Activated CD8-positive, alpha-beta T cell treated with anti-CD3 and anti-CD28 coated beads for 36 hours (primary cell): ENCODE measurements around the gene APOH. TPM values are rescaled to one million over a fixed set of nuclear protein-coding genes. Genes with fewer than 3 reads are reported as not detected.
"Not testable (repeated sequence)": the region's sequence is repeated elsewhere in the genome, so short reads cannot be mapped to it uniquely, and the experiment has no call there.

Source experiments
- ATAC-seq: fragments of 200-7000 bp; cut with Tn5 transposase; one replicate; pipeline ENCODE4 v1.10.0; 2021; ENCODE audit warnings: mild to moderate bottlenecking, moderate library complexity
- CTCF ChIA-PET: fragments of 350-600 bp; sonication (Branson Sonifier 250); formaldehyde crosslinking; loops from one replicate; lab custom pipeline; 2021; ENCODE audit warnings: antibody characterized with exemption; lab: Charles Lee
- POLR2A ChIA-PET: fragments of 350-600 bp; sonication (Branson Sonifier 250); formaldehyde crosslinking; loops from one replicate; lab custom pipeline; 2021; ENCODE audit warnings: antibody characterized with exemption; lab: Charles Lee
- DNase-seq: peaks from one replicate; pipeline ENCODE4 v3.0.0-alpha.2; 2020
- H3K27ac Mint-ChIP-seq: one replicate; pipeline ENCODE4 v1.8.0; 2021; ENCODE audit warnings: mild to moderate bottlenecking, mixed read lengths
- H3K27me3 Mint-ChIP-seq: one replicate; pipeline ENCODE4 v1.8.0; 2021; ENCODE audit warnings: mixed read lengths
- H3K36me3 Mint-ChIP-seq: one replicate; pipeline ENCODE4 v1.8.0; 2021; ENCODE audit warnings: low read depth, mixed read lengths
- H3K4me1 Mint-ChIP-seq: one replicate; pipeline ENCODE4 v1.8.0; 2021; ENCODE audit warnings: low read depth, mixed read lengths
- H3K4me3 Mint-ChIP-seq: one replicate; pipeline ENCODE4 v1.8.0; 2021; ENCODE audit warnings: mild to moderate bottlenecking, moderate library complexity, mixed read lengths
- H3K9me3 Mint-ChIP-seq: one replicate; pipeline ENCODE4 v1.8.0; 2021; ENCODE audit warnings: mixed read lengths
- CTCF ChIP-seq: fragments of 200-600 bp; IDR thresholded peaks from one replicate; pipeline ENCODE4 v1.8.0; 2022; ENCODE audit warnings: antibody characterized with exemption, mild to moderate bottlenecking
- intact Hi-C: fragments of 100-400 bp; cut with micrococcal nuclease; formaldehyde crosslinking; loops from one replicate; pipeline ENCODE4 v1.10.0; 2022
- total RNA-seq, 2 experiments: library from RNA; stranded (reverse); gene quantifications; one replicate each; pipeline ENCODE4 v1.2.3, GENCODE V29; 2021

APOH gene
- total RNA-seq, 2 experiments from 2014 or later, result not detected

DNA sequence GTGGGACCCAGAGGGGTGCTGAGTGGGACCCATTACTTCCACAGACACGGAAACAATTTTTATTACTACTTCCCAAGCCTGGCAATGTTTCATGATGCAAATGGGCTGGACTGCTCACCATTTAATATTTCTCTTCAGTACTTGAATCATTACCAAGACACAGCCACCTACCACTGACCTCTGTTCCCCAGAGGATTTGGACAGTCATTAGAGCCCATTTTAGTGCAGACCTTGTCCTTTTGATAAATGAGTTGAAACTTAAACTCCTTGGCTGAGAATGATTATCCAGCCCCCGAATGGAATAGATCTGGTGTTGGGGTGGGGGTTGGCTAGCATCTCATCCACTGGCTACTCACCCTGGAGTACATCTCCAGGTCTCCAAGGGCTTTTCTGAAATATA is 33.6 kb upstream of the APOH start:
- H3K36me3 Mint-ChIP-seq, result no peaks in the 10 kb centered on the region
- ATAC-seq, result no peak
- ChIA-PET POLR2A (no interaction called here), CTCF (no interaction called here)
- H3K4me3 Mint-ChIP-seq, result no peak overlapping the region
- no peak for DNase-seq
- no peak for TF ChIP-seq CTCF
- no peaks in the 10 kb centered on the region for H3K9me3 Mint-ChIP-seq
- no peak overlapping the region for H3K27ac Mint-ChIP-seq
- intact Hi-C loops, result no loop called here
- peaks cover 8% of the 10 kb centered on the region for H3K4me1 Mint-ChIP-seq
- no peaks in the 10 kb centered on the region for H3K27me3 Mint-ChIP-seq

GRCh38 chr17:66260688-66261087 is 31.5 kb upstream of the APOH start:
- H3K27ac Mint-ChIP-seq, result no peak overlapping the region
- ChIA-PET CTCF (interaction anchor here (0.6 to 1.8 kb wide), 2 partner anchors 306 to 808 kb away, joined by 3 to 6 read pairs; no protein-coding TSS in a partner anchor), POLR2A (no interaction called here)
- no peaks in the 10 kb centered on the region for H3K9me3 Mint-ChIP-seq
- intact Hi-C loops, result no loop called here
- DNase-seq (no peak), ATAC-seq (no peak)
- H3K36me3 Mint-ChIP-seq, result no peaks in the 10 kb centered on the region
- peaks cover 13% of the 10 kb centered on the region for H3K4me1 Mint-ChIP-seq
- H3K27me3 Mint-ChIP-seq, result no peaks in the 10 kb centered on the region
- H3K4me3 Mint-ChIP-seq, result no peak overlapping the region
- no peak for TF ChIP-seq CTCF

DNA sequence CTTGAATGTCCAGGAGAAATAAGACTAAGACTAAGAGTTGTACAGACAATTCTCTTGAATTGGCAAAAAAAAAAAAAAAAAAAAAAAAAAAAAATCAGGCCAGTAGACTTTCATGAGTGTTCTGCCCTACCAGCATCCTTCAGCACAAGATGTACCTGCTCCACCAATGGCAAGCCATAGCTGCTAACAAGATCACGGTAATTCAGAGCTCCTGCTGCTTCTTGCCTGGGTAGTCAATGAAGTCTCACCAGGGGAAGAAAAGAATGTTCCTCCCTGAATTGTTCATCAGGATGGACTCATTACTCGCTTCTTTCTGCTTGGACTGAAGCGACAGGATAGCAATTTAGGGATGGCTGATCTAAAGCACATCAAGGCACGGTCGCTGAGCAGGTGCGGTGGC is 31.1 kb upstream of the APOH start:
- intact Hi-C loops, result no loop called here

GRCh38 chr17:66255527-66255971 is 26.3 kb upstream of the APOH start:
- POLR2A ChIA-PET, result interaction anchor here (1.0 to 1.5 kb wide), 2 partner anchors 56 to 323 kb away, joined by 3 to 6 read pairs; no protein-coding TSS in a partner anchor
- intact Hi-C loops, result loop anchor here (5.0 to 10.0 kb wide), 2 partner anchors 47 to 309 kb away; partner anchors contain the start of gene PRKCA
- Mint-ChIP-seq H3K4me3 (peak overlapping the region; percentile 32), H3K9me3 (no peaks in the 10 kb centered on the region), H3K4me1 (peaks cover 14% of the 10 kb centered on the region), H3K36me3 (no peaks in the 10 kb centered on the region), H3K27me3 (no peaks in the 10 kb centered on the region), H3K27ac (peak overlapping the region; percentile 40)
- ATAC-seq (peak; percentile 33), DNase-seq (peak; percentile 40)
- CTCF ChIA-PET, result interaction anchor here (0.7 to 2.3 kb wide), 25 partner anchors 10 to 459 kb away, joined by 3 to 22 read pairs (median 3); no protein-coding TSS in a partner anchor
- no peak for TF ChIP-seq CTCF

More for the DNA sequence above, 31.1 kb upstream of the APOH start:
- Mint-ChIP-seq H3K9me3 (no peaks in the 10 kb centered on the region), H3K36me3 (no peaks in the 10 kb centered on the region), H3K4me1 (peaks cover 17% of the 10 kb centered on the region), H3K27ac (no peak overlapping the region), H3K4me3 (no peak overlapping the region), H3K27me3 (no peaks in the 10 kb centered on the region)
- ChIA-PET CTCF (interaction anchor here (0.6 to 1.8 kb wide), 2 partner anchors 307 to 808 kb away, joined by 3 to 6 read pairs; no protein-coding TSS in a partner anchor), POLR2A (no interaction called here)
- DNase-seq (no peak), ATAC-seq (no peak)
- no peak for TF ChIP-seq CTCF

- TF ChIP-seq CTCF, result peak; percentile 82
- ChIA-PET POLR2A (interaction anchor here (1.0 to 1.5 kb wide), 2 partner anchors 57 to 323 kb away, joined by 3 to 6 read pairs; no protein-coding TSS in a partner anchor), CTCF (interaction anchor here (0.7 to 2.3 kb wide), 24 partner anchors 10 to 459 kb away, joined by 3 to 22 read pairs (median 3); no protein-coding TSS in a partner anchor)
- intact Hi-C loops, result loop anchor here (5.0 to 10.0 kb wide), 2 partner anchors 47 to 310 kb away; partner anchors contain the start of gene PRKCA
- Mint-ChIP-seq H3K27ac (peak overlapping the region; percentile 40), H3K36me3 (no peaks in the 10 kb centered on the region), H3K4me1 (peaks cover 14% of the 10 kb centered on the region), H3K9me3 (no peaks in the 10 kb centered on the region), H3K27me3 (no peaks in the 10 kb centered on the region), H3K4me3 (peak overlapping the region; percentile 32)
- ATAC-seq (peak; percentile 96), DNase-seq (peak; percentile 54)
Measured at GRCh38 chr17:66255112-66255511, 25.9 kb upstream of the APOH start.

DNA sequence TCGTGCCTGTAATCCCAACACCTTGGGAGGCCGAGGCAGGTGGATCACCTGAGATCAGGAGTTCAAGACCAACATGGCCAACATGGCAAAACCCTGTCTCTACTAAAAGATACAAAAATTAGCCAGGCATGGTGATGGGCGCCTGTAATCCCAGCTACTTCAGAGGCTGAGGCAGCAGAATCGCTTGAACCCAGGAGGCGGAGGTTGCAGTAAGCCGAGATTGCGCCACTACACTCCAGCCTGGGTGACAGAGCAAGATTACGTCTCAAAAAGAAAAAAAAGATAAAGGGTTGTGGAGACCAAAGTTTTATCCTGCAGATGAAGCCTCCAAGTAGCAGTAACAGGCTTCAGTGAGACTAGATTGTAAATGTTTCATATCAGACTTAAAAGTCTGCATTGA is 24.2 kb upstream of the APOH start:
- ATAC-seq, H3K36me3 Mint-ChIP-seq, CTCF ChIA-PET, H3K9me3 Mint-ChIP-seq, POLR2A ChIA-PET, H3K4me3 Mint-ChIP-seq, H3K27me3 Mint-ChIP-seq, DNase-seq, H3K27ac Mint-ChIP-seq: not testable (repeated sequence)
- intact Hi-C loops, result loop anchor here (10.0 kb wide), 1 partner anchor 311 kb away; no protein-coding TSS in a partner anchor
- H3K4me1 Mint-ChIP-seq, result peaks cover 14% of the 10 kb centered on the region
